IMR-90 (cell line): ENCODE results near the gene PKM.

Experiments used
- BHLHE40 ChIP-seq: fragments of 150-350 bp; IDR thresholded peaks from 2 replicates; pipeline ENCODE4 v1.6.1; 2016; ENCODE audit warnings: mild to moderate bottlenecking, low read depth, low read length
- POLR2A ChIP-seq: IDR thresholded peaks from 2 replicates; pipeline ENCODE4 v1.6.1; 2012; ENCODE audit warnings: mild to moderate bottlenecking, low read depth, low read length
- RFX5 ChIP-seq: IDR thresholded peaks from 2 replicates; pipeline ENCODE4 v1.8.0; 2012; ENCODE audit warnings: low read depth, mild to moderate bottlenecking, low read length, moderate library complexity
- TF ChIP-seq, protein P1 (sequence below): conservative IDR thresholded peaks from 2 replicates; pipeline ENCODE4 v1.5.1; 2012; ENCODE audit warnings: mild to moderate bottlenecking, low read depth, low read length, improper control_type of control experiment

DNA sequence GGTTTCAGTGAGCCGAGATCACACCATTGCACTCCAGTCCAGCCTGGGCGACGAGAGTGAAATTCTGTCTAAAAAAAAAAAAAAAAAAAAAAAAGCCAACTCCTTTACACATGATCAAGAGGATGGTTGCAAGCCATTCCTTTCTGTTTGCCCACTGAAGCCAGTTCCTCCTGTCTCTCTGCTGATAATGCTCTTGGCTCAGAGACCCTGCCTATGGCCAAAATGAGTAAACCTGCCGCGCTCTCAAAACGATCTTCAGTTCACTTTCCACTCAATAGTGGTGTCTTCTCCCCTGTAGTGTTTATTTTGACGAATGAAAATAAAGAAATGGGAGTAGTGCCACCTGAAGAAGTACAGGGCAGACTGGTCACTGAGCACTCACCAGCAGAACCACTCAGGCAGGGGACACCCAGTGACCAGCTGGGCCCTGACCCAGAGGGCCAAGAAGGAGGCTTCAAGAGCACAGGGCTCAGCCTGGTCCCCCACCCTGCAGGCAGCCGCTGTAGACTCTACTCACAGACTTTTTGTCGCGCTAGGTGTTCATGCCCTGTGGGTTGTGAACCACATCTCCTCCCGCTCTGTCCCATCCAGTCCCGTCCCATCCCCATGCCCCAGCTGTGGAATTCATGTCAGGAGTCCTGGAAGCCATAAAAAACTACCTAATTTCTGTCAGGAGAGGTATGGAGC is 57.0 kb downstream of the PKM start:
- TF ChIP-seq POLR2A (no peak), BHLHE40 (no peak), RFX5 (no peak)
- TF ChIP-seq, protein P1, sequence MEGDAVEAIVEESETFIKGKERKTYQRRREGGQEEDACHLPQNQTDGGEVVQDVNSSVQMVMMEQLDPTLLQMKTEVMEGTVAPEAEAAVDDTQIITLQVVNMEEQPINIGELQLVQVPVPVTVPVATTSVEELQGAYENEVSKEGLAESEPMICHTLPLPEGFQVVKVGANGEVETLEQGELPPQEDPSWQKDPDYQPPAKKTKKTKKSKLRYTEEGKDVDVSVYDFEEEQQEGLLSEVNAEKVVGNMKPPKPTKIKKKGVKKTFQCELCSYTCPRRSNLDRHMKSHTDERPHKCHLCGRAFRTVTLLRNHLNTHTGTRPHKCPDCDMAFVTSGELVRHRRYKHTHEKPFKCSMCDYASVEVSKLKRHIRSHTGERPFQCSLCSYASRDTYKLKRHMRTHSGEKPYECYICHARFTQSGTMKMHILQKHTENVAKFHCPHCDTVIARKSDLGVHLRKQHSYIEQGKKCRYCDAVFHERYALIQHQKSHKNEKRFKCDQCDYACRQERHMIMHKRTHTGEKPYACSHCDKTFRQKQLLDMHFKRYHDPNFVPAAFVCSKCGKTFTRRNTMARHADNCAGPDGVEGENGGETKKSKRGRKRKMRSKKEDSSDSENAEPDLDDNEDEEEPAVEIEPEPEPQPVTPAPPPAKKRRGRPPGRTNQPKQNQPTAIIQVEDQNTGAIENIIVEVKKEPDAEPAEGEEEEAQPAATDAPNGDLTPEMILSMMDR, result no peak
